Gastroesophageal sphincter (tissue), 3 donors: ENCODE measurements around the gene STXBP6.

ENCODE experiments used
- POLR2A ChIP-seq, 2 donors: fragments of 450-650 bp; IDR thresholded peaks; one replicate each; pipeline ENCODE4 v1.6.1; 2017; ENCODE audit warnings: antibody characterized with exemption in 2 of 2, mild to moderate bottlenecking in 2 of 2, moderate library complexity in 1 of 2
- POLR2AphosphoS5 ChIP-seq: sonication (generic); formaldehyde crosslinking; IDR thresholded peaks from one replicate; pipeline ENCODE4 v1.6.1; 2017; ENCODE audit warnings: antibody characterized with exemption
- TF ChIP-seq, protein P1 (sequence below), 4 experiments: fragments of 200-600 bp in 2 of 4; fragments of 450-650 bp in 2 of 4; sonication (generic) in 1 of 4; IDR thresholded peaks; one replicate each; pipeline ENCODE4 v1.5.1; 2017 to 2019; ENCODE audit warnings: antibody characterized with exemption in 4 of 4, mild to moderate bottlenecking in 2 of 4, moderate library complexity in 2 of 4

- TF ChIP-seq, protein P1, sequence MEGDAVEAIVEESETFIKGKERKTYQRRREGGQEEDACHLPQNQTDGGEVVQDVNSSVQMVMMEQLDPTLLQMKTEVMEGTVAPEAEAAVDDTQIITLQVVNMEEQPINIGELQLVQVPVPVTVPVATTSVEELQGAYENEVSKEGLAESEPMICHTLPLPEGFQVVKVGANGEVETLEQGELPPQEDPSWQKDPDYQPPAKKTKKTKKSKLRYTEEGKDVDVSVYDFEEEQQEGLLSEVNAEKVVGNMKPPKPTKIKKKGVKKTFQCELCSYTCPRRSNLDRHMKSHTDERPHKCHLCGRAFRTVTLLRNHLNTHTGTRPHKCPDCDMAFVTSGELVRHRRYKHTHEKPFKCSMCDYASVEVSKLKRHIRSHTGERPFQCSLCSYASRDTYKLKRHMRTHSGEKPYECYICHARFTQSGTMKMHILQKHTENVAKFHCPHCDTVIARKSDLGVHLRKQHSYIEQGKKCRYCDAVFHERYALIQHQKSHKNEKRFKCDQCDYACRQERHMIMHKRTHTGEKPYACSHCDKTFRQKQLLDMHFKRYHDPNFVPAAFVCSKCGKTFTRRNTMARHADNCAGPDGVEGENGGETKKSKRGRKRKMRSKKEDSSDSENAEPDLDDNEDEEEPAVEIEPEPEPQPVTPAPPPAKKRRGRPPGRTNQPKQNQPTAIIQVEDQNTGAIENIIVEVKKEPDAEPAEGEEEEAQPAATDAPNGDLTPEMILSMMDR (IDR thresholded peaks at IDR 0.05): no peak
- TF ChIP-seq POLR2A (IDR thresholded peaks at IDR 0.05) (no peak), POLR2AphosphoS5 (no peak)
Observed at GRCh38 chr14:25010471-25010870, 39.5 kb downstream of the STXBP6 start.
